Heart left ventricle (tissue), 16 donors: Measurements from ENCODE around the gene ABCC4. TPM values are rescaled to one million over a fixed set of nuclear protein-coding genes. Genes with fewer than 3 reads are reported as not detected.

Source experiments
- ATAC-seq, 4 donors: fragments of 200-7000 bp; cut with Tn5 transposase; one replicate each; pipeline ENCODE4 v1.9.1; 2020 to 2022; ENCODE audit warnings: moderate library complexity in 4 of 4, mild to moderate bottlenecking in 3 of 4, moderate number of reproducible peaks in 1 of 4
- DNase-seq, 5 donors: peaks; one replicate each; pipeline ENCODE4 v3.0.0-alpha.2; 2020
- H3K27ac ChIP-seq, 12 donors: fragments of 200-600 bp; sonication (generic) in 4 of 12; one replicate each; pipeline versions ENCODE4 v1.5.0 to v1.8.0; 2016 to 2022; ENCODE audit warnings: mild to moderate bottlenecking in 2 of 12
- H3K27me3 ChIP-seq, 9 donors: fragments of 200-600 bp; sonication (generic) in 2 of 9; one replicate each; pipeline versions ENCODE4 v1.5.1 to v1.8.0; 2016 to 2022; ENCODE audit warnings: mild to moderate bottlenecking in 3 of 9
- H3K36me3 ChIP-seq, 9 donors: fragments of 200-600 bp; sonication (generic) in 2 of 9; one replicate each; pipeline versions ENCODE4 v1.5.0 to v1.8.0; 2018 to 2022; ENCODE audit warnings: mild to moderate bottlenecking in 2 of 9
- H3K4me1 ChIP-seq, 12 donors: fragments of 200-600 bp; sonication (generic) in 4 of 12; one replicate each; pipeline versions ENCODE4 v1.5.0 to v1.8.0; 2016 to 2022; ENCODE audit warnings: mild to moderate bottlenecking in 3 of 12
- H3K4me3 ChIP-seq, 12 donors: fragments of 200-600 bp; sonication (generic) in 4 of 12; one replicate each; pipeline versions ENCODE4 v1.5.0 to v1.8.0; 2017 to 2022; ENCODE audit warnings: mild to moderate bottlenecking in 9 of 12, moderate library complexity in 4 of 12
- H3K9me3 ChIP-seq, 12 donors: fragments of 200-600 bp; sonication (generic) in 4 of 12; one replicate each; pipeline versions ENCODE4 v1.5.0 to v1.8.0; 2016 to 2022; ENCODE audit warnings: mild to moderate bottlenecking in 1 of 12
- CTCF ChIP-seq, 12 donors: fragments of 200-600 bp; sonication (generic) in 4 of 12; IDR thresholded peaks; one replicate each; pipeline versions ENCODE4 v1.5.0 to v1.8.0; 2018 to 2022; ENCODE audit warnings: antibody characterized with exemption in 12 of 12, mild to moderate bottlenecking in 5 of 12
- POLR2A ChIP-seq, 2 donors: fragments of 450-650 bp; IDR thresholded peaks; one replicate each; pipeline ENCODE4 v1.6.1; 2017; ENCODE audit warnings: antibody characterized with exemption in 2 of 2, mild to moderate bottlenecking in 2 of 2, moderate library complexity in 2 of 2
- WGBS, 4 donors: extraction: QIAGEN DNeasy Blood & Tissue Kit in 2 of 4; methylation state at CpG; one replicate each; pipeline versions ENCODE4 v1.1.5 to v1.1.7; 2013 to 2018; 5-methylcytosine and 5-hydroxymethylcytosine counted together
- intact Hi-C, 10 donors: fragments of 100-400 bp; cut with DNase I; formaldehyde crosslinking; loops; one replicate each; pipeline versions ENCODE4 v1.11.1 to v1.14.2; 2022
- polyA plus RNA-seq, 2 donors: library from polyadenylated mRNA; stranded (reverse); fragments of 200-250 nt; gene quantifications; one replicate each; pipeline ENCODE4 v1.2.3, GENCODE V29; 2013
- total RNA-seq, 9 donors: library from RNA; depleted of rRNA in 2 of 9; stranded (reverse); fragments of >200 nt in 2 of 9; fragmentation: NEBNext Ultra II Directional in 3 of 9; extraction: Animal tissue kit (Norgen Biotek cat#: 25700) in 3 of 9; gene quantifications; one replicate each; pipeline versions ENCODE4 v1.1.0 to v1.2.4, GENCODE V29; 2016 to 2023
- donor health status: ischemic (EF 13 %, LVEDD 7.1; RV severe dilation, severe dysfunction).
- donor health status: healthy with polysubstance abuse.
- donor health status: DM: no; HTN: yes; CAD: no.
- donor health status: DM: no; HTN: no; CAD: no.
- donor health status: ischemic (EF 25% LVEDD 6.9; RV normal size, moderate dysfunction).
- donor health status: ischemic (EF 25% LVEDD 5.7; RV mildly dilated, moderate dysfunction).
- donor health status: healthy.
- donor health status: DM: yes; HTN: yes; CAD: no.
- donor health status: ischemic (EF 35%, LVEDD 5.7; RV mildly dilated, moderate dysfunction).
- donor health status: nonischemic (EF 11% LVEDD 7.7; RV severe dilation, severe dysfunction).
- donor health status: DM: yes; HTN: yes; CAD: no.
- donor health status: PGD.
- donor health status: ischemic (EF 29% LVEDD 5.4; RV normal size, mild dysfunction).
- donor health status: nonischemic (EF 23%, LVEDD 6.1; RV moderate dilation, normal function).

Gene ABCC4
- total and polyA plus RNA-seq, 11 donors, result 0.69 to 9.0 (median 5.3) TPM

GRCh38 chr13:95239283-95239682 is 62.0 kb downstream of the ABCC4 start:
- H3K4me1 ChIP-seq, result peaks cover 0 to 6% (median 0%) of the 10 kb centered on the region in 12 donors
- DNase-seq (no peak), ATAC-seq (no peak)
- WGBS, 4 donors, result 70 to 80% (median 77%) methylated on average over 2 of the region's 2 CpGs
- no peak overlapping the region for H3K27ac ChIP-seq
- no peak overlapping the region for H3K4me3 ChIP-seq
- intact Hi-C loops, result no loop called here
- H3K9me3 ChIP-seq, result no peaks in the 10 kb centered on the region
- H3K36me3 ChIP-seq, result no peaks in the 10 kb centered on the region
- no peaks in the 10 kb centered on the region for H3K27me3 ChIP-seq
- no peak for TF ChIP-seq CTCF (IDR thresholded peaks at IDR 0.05)

- intact Hi-C loops, result no loop called here
- TF ChIP-seq CTCF (IDR thresholded peaks at IDR 0.05) (no peak), POLR2A (IDR thresholded peaks at IDR 0.05) (no peak)
- DNase-seq (no peak), ATAC-seq (no peak)
- Histone ChIP-seq H3K4me1 (peaks cover 0 to 6% (median 0%) of the 10 kb centered on the region in 12 donors), H3K9me3 (no peaks in the 10 kb centered on the region), H3K27me3 (no peaks in the 10 kb centered on the region), H3K36me3 (no peaks in the 10 kb centered on the region), H3K4me3 (no peak overlapping the region), H3K27ac (no peak overlapping the region)
- WGBS, 4 donors, result 86 to 95% (median 91%) methylated on average over 7 of the region's 7 CpGs
These were observed 63.9 kb downstream of the ABCC4 start for GRCh38 chr13:95237310-95237870.

- no peaks in the 10 kb centered on the region for H3K36me3 ChIP-seq
- intact Hi-C loops, result no loop called here
- no peak for TF ChIP-seq CTCF (IDR thresholded peaks at IDR 0.05)
- no peak for TF ChIP-seq POLR2A (IDR thresholded peaks at IDR 0.05)
- ATAC-seq (no peak), DNase-seq (no peak)
- peaks cover 0 to 6% (median 0%) of the 10 kb centered on the region in 12 donors for H3K4me1 ChIP-seq
- 91 to 96% (median 94%) methylated on average over 9 of the region's 9 CpGs for WGBS, 4 donors
- no peak overlapping the region for H3K27ac ChIP-seq
- no peaks in the 10 kb centered on the region for H3K27me3 ChIP-seq
- no peak overlapping the region for H3K4me3 ChIP-seq
- H3K9me3 ChIP-seq, result no peaks in the 10 kb centered on the region
These were observed 64.5 kb downstream of the ABCC4 start for GRCh38 chr13:95236774-95237173.

GRCh38 chr13:95235974-95236373 is 65.3 kb downstream of the ABCC4 start:
- no peak for ATAC-seq
- Histone ChIP-seq H3K27ac (no peak overlapping the region), H3K9me3 (no peaks in the 10 kb centered on the region), H3K36me3 (no peaks in the 10 kb centered on the region), H3K4me1 (peaks cover 0 to 6% (median 0%) of the 10 kb centered on the region in 12 donors), H3K4me3 (no peak overlapping the region), H3K27me3 (no peaks in the 10 kb centered on the region)
- no peak for TF ChIP-seq POLR2A (IDR thresholded peaks at IDR 0.05)
- no peak for TF ChIP-seq CTCF (IDR thresholded peaks at IDR 0.05)
- intact Hi-C loops, result no loop called here
- DNase-seq, result no peak
- 63 to 65% (median 63%) methylated on average over 7 of the region's 7 CpGs for WGBS, 4 donors
